Prostate gland (tissue), 2 donors: ENCODE data around the gene LPAR4.

ENCODE experiments used
- POLR2A ChIP-seq: fragments of 450-650 bp; IDR thresholded peaks from one replicate; pipeline ENCODE4 v1.6.1; 2016; ENCODE audit warnings: antibody characterized with exemption, mild to moderate bottlenecking
- POLR2AphosphoS5 ChIP-seq: sonication (generic); formaldehyde crosslinking; IDR thresholded peaks from one replicate; pipeline ENCODE4 v1.6.1; 2017; ENCODE audit warnings: antibody characterized with exemption
- TF ChIP-seq, protein P1 (sequence below), 4 experiments: fragments of 200-600 bp in 2 of 4; fragments of 450-650 bp in 2 of 4; sonication (generic) in 2 of 4; IDR thresholded peaks; 1 replicate in 3 of 4; 2 replicates in 1 of 4; pipeline ENCODE4 v1.5.1; 2016 to 2019; ENCODE audit warnings: antibody characterized with exemption in 4 of 4, mild to moderate bottlenecking in 2 of 4, moderate library complexity in 2 of 4

DNA sequence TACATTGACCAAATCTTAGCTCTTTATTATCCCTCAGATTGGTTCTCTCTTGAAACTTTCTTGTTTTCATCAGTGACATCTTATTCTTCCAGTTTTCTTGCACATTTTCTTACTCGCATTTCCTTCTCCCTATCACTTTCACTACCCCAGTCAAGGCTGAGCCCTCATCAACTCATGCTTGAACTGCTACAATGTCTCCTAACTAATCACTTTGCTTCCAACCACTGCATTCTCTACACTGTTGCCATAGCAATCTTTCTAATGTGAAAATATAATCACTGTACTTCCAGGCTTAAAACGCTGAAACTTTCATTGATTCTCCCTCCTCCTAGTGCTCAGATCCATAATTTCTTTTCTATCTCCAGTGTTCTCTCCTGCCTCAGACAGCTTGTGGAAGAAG is 22.2 kb upstream of the LPAR4 start:
- TF ChIP-seq, protein P1, sequence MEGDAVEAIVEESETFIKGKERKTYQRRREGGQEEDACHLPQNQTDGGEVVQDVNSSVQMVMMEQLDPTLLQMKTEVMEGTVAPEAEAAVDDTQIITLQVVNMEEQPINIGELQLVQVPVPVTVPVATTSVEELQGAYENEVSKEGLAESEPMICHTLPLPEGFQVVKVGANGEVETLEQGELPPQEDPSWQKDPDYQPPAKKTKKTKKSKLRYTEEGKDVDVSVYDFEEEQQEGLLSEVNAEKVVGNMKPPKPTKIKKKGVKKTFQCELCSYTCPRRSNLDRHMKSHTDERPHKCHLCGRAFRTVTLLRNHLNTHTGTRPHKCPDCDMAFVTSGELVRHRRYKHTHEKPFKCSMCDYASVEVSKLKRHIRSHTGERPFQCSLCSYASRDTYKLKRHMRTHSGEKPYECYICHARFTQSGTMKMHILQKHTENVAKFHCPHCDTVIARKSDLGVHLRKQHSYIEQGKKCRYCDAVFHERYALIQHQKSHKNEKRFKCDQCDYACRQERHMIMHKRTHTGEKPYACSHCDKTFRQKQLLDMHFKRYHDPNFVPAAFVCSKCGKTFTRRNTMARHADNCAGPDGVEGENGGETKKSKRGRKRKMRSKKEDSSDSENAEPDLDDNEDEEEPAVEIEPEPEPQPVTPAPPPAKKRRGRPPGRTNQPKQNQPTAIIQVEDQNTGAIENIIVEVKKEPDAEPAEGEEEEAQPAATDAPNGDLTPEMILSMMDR (IDR thresholded peaks at IDR 0.05), result no peak
- TF ChIP-seq POLR2A (no peak), POLR2AphosphoS5 (no peak)
